Kidney capillary endothelial cell (primary cell): ENCODE results near the gene TEKT5.
"Not testable (repeated sequence)": the region's sequence is repeated elsewhere in the genome, so short reads cannot be mapped to it uniquely, and the experiment has no call there.

ENCODE experiments used
- DNase-seq: peaks from one replicate; pipeline ENCODE4 v3.0.0-alpha.2; 2018; ENCODE audit warnings: low spot score

The TEKT5 gene

DNA sequence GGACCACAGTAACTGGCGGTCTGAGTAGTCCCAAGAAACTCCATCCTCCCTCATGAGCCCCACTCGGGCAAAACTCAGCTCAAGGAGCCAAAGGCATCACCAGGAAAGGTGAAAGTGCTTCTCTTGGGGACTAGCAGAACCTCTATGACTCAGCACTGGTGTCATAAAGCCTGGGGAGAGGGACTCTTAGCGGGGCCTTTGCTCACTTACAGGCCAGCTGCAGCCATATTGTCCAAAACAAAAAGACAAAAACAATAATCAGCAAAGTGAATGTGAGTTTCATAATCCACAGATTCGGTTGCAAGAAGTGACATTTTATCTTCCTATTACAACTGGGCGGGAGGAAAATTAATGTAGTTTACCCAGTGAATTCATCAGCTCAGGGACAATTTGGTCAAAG is at the start of gene TEKT5:
Gene TEKT5 (minus strand): TSS at position 101 of the 400 bp plus-strand sequence. CDS start 57 bp downstream, at position 44.
- DNase-seq, result no peak

DNA sequence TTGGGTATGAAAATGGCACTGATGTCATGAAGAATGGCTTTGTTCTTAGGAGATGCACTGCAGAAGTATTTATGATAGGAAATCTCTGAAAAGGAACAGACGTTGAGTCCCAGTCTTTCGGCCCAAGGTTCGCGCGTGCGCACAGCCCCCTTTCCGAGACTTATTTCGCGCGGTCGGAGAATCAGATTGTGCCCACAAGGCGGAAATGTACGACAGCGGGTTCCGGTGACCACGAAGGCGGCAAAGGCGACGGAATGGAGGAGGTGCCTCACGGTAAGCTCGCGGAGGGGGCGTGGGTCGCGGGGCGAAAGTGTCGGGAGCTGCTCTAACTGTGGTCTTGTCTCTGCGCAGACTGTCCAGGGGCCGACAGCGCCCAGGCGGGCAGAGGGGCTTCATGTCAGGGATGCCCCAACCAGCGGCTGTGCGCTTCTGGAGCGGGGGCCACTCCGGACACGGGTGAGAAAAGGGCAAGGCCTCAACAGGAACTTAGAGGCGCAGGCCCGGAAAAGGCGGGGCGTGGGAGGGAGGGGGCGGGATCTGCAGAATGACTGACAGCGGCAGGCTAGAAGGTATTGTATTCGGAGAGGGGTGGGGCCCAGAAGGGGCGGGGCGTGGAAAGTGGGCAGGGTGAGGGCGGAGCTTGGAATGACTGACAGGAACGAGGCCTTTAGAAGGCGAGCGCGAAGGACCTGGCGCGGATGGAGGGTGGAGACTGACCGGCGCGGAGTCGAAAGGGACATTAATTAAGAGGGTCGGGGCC is 49.1 kb upstream of the TEKT5 start, which contains the start of gene NUBP1:
Gene NUBP1 (plus strand): TSS at position 233 of the 760 bp plus-strand sequence. CDS start 22 bp downstream, at position 255.
- DNase-seq, result peak; percentile 94

DNA sequence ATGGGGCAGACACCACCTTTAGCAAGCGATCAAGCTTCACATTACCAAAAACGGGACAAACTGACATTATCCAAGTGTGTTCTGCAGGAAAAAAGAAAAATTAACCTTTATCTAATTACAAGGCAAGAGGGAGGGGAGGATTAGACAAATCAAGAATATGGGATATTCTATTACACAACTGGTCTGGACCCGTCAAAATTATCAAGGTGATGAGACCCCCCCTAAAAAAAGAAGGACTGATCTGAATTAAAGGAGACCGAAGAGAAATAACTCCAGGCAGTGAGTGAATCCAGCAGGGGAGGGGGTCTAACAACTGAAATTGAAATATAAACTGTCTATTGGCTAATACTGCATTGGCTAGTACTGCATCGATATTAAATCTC is 48.5 kb upstream of the TEKT5 start:
- DNase-seq, result no peak

DNA sequence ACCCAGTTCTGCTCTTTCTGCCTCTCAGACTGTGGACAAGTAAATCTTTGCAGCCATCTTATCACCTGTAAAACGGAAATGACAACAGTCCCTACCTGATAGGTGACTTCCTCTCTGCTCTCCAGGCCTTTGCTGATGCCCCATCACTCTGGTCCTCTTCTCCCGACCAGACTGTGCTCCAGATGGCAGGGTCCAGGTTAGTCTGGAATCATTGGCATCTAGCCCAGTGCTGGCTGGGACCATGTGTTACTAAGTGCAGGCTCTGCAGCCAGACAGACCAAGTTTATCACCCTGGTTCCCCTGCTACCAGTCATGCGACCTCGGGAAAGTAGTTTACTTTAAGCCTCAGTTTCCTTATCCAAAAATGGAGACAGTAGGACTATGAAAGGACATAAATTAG is 47.1 kb upstream of the TEKT5 start:
- no peak for DNase-seq

DNA sequence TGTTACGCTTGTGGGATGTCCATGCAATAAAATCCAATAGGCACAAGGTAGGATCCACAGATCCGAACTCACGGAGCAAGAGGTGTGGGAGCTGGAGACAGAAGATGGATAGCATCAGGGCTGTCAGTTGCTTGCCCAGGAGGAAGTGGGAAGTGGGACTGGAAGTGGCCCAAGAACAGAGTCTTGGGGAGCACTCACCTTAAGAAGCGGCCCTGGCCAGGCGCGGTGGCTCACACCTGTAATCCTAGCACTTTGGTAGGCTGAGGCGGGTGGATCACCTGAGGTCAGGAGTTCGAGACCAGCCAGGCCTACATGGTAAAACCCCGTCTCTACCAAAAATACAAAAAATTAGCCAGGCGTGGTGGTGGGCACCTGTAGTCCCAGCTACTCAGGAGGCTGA is 46.5 kb upstream of the TEKT5 start:
- DNase-seq, result not testable (repeated sequence)

DNA sequence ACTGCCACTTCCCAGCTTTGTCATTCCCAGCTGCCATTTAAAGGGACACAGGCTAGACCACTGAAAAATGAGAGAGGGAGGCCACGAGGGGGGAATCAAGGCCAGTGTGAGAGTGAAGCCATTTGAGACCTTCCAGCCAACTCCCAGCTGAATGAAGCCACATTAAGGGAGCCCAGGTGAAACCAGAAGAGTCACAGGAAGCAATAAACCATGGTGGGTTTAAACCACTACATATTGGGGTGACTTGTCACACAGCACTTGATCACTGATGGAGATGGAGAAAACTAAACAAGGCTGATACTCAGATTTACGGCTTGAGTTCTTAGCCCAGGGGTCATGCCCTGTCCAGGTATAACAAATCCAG is 46.1 kb upstream of the TEKT5 start:
- no peak for DNase-seq

DNA sequence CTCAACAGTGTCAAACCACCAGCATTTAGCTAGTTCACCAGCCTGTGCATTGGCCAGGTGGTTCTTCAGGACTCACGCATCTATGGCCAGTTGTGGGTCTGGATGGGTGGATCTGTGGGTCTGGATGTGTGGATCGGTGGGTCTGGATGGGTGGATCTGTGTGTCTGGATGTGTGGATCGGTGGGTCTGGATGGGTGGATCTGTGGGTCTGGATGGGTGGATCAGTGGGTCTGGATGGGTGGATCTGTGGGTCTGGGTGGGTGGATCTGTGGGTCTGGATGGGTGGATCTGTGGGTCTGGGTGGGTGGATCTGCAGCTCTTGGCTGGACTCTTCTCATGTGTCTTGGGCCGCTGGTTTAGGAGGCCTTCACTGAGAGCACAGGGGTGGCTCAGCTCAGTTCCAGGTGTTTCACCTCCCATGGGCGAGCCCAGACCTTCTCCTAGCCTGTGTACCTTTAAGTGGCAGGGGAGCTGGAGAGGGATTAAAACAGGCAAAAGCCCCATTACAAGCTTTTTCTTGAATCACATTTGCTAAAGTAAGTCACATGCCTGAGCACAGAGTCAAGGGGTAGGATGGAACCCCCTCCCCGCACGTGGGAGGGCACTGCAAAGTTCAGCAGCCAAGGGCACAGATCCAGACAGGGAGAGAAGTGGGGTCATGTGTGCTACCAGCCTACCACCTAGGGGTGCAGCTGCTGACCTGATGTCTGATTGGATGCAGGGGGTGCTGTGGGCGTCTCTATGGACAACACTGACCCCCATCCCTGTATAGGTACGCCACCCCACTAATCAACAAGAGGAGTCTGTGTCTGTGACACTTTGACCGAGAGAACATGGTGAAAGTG is 45.5 kb upstream of the TEKT5 start:
- DNase-seq, result no peak

DNA sequence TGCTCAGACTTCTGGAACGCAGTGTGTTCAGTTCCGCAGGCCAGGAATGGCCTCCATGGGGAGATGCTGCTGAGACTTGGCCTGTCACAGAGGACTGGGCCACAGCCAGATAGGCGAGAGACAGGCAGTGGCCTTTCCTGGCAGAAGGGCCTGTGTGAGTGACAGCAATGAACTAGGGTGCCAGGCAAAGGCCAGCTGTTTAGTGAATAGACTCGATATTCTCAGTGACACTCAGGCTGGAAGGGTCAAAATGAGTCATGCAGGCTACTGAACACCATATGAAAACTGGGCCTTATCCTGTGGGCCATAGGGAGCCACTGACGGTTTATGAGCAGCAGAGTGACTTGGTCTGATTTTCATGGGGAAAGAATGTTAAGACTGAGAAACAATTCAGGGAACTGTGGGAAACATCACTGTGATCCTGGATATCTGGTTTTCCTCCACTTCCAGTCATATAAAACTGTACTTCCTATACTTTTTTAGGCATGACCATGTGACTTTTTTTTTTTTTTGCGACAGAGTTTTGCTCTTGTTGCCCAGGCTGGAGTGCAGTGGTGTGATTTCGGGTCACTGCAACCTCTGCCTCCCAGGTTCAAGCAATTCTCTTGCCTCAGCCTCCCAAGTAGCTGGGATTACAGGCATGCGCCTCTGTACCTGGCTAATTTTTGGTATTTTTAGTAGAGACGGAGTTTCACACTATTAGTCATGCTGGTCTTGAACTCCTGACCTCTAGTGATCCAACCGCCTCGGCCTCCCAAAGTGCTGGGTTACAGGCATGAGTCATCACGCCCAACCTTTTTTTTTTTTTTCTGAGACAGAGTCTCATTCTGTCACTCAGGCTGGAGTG is 43.7 kb upstream of the TEKT5 start:
- peak; percentile 65 for DNase-seq

DNA sequence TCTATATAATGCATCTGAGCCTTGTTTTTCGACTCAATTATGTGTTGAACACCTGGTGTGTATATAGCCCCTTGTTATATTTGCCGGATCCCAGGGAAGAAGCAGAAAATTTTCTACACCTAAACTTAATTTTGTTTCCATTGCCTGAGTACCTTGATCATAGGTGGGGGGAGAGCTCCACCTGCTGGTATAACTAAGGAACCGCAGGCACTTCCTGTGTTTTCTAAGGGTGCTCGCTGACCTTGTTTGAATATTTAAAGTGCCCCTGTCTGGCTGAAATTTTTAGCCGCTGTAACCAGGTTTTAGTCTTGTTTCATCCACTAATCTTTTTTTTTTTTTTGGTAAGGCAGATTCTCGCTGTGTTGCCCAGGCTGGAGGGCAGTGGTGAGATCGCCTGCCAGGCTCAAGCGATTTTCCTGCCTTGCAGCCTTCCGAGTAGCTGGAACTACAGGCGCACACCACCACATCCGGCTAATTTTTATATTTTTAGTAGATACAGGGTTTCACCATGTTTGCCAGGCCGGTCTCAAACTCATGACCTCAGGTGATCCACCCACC is 42.4 kb upstream of the TEKT5 start:
- DNase-seq, result peak; percentile 63

DNA sequence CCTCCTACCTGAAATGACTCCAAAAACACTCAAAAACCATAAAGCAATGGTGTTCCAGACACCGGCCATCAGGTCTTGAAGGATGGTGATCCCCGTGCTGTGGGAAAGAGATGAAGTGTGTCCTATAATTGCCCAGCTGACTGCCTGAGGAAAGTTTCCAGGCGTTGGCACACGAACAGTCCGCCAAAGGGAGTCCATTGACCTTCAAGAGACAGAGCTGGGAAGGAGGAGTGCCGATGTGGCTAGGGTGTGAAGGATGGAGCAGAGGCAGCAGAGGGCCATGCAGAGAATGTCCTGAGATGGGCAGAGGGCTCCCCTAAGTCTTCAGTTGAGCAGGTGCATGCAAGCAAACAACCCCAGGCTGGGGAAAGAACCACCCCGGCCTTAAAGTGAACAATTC is 37.1 kb upstream of the TEKT5 start:
- no peak for DNase-seq

DNA sequence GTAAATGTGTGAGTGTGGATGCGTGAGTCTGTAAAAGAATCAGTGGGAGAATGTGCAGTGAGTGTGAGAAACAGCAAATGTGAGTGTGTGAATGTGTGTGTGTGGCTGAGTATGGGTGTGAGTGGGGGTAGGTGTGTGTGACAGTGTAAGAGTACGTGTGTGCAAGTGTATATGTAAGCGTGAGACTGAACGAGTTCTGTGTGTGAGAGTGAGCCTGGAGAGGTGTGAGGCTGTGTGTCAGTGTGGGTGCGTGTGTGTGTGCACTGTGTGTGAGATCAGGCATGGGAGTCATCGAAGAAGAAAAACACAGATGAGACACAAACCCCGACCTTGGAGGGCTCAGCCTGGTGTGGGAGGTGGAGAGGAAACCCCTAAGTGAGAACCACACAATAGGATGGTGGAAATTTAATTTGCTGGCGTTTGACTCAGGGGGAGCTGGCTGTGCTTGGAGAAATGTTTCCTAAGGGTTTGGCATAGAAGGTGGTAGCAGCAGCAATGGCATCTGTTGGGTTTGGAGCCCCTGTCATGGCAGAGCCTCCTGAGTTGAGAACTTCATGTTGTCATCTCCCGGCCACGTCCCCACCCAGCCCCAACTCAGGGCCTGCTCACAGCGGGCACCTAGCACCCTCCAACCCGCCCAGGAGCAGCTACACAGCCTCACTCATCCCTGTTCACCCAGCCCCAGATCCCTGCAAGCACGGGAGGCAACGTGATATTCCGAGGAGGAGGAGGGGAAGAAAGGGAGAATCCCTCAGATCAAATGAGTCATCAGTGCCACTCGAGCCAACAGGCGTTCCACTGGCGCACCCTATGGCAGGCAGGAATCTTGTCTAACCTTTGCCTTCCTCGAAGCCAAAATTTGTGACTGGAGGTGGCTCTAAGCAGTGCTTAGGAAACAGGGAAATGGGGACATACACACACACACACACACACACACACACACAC is 34.6 kb upstream of the TEKT5 start:
- no peak for DNase-seq

DNA sequence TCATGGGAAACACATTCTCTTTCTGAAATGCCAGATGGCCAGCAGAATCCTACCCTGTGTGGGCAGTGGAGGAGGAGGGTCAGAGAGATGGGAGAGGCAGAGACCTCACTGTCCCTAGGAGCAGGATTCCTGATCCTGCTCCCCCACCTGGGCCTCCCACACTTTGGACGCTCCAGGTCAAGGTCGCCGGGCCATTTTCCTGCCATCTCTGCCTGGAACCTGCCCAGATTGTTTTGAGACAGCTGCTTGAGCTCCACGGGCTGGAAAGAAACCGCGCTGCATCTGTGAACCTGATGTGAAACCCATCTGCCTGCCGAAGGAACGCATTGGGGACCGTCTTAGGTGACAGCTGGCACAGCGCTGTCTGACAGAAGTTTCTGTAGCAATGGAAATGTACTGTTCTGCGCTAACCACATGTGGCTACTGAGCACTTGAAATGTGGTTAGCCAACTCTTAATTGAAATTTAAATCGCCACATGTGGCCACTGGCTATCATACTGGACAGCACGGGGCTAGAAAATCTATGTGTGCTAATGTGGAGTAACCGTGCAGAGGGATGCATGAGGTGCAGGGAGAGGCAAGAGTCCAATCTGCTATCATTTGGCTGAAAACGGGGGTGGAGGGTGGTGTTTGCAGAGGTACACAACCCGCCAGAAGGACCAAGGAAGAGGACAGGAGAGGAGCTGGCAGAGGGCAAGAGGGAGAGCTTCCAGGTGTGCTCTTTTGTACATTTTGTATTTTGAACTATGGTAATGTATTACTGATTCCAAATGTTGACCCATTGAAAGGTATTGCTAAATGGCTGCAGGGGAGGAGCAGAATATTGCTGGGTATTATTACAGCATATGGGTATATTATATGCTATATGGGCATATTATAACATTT is 33.5 kb upstream of the TEKT5 start:
- DNase-seq, result no peak

DNA sequence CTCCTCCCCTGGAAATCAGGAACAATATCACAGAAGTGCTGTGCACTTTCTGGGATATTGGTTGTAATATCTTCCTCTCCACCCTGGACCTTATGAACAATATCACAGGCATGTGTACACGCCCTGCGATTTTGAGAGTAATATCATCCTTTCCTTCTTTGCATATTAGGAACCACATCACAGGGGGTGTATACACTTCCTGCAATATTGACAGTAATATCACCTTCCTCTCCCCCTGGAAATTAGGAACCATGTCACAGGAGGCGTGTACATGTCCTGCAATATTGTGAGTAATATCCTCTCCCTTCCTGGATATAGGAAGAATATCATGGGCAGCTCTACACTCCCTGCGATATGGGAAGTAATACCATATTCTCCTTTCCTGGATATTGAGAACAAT is 14.2 kb upstream of the TEKT5 start:
- DNase-seq, result peak; percentile 14

DNA sequence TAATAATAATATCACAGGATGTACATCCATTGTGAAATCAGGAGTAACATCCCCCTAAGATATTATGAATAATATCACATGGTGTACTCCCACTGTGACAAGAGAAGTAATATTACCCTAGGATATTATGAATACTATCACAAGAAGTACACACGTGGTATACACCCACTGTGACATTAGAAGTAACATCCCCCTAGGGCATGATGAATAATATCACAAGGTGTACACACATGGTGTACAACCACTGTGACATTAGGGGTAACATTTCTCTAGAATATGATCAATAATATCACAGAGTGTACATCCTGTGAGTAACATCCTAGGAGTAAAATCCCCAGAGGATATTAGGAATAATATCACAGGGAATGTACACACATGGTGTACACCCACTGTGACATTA is 5.0 kb upstream of the TEKT5 start:
- DNase-seq, result no peak

DNA sequence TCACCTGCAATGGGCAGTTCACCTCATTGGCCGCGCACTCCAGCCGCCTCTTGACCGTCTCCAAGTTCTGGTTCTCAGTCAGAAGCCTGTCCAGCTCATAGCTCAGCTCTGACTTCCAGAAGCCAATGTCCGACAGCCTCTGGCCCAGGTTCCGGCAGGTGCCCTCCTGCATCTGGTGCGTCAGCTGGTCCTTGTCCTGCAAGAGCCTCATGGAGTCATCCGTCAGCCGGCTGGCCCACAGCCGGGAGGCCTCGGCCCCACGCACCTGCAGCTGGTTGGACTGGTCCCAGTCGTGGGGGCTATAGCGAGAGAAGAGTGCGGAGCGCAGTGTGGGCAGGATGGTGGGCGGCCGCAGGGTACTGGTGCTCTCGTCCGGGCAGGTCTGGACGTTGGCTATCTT is 424 bp downstream of the TEKT5 start:
- DNase-seq, result no peak

DNA sequence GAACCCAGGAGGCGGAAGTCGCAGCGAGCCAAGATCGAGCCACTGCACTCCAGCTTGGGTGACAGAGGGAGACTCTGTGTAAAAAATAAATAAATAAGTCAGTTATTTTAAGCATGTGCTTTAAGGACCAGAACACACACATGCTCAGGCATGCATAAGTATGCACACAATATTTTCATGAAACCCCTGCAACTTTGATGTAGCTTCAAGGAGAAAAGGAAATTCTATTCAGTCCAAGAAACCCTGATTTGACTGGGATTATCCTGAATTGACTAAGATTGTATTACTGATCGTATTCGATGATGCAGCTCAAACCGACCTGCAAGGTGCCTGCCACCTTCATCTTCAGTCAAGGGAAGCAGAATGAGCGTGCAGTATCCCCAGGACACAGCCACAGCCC is 841 bp downstream of the TEKT5 start:
- DNase-seq, result no peak

DNA sequence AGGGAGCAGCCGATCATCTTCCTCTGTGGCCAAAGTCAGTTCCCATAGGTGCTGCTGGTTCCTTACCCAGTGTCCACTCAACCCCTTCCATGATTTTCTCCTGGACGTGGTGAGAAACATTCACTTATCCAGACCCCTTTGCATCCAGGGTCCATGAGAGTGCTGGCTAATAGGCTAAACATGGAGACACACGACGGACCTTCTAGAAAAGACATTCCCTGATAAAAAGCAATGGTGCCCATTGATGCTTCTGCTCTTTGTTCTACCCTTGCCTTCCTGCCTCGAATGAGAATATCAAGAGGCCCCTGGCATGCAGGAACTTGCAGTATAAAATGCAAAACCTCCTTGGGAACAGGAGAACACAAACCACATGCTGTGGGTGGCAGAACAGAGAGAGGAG is 2.3 kb downstream of the TEKT5 start:
- DNase-seq, result no peak

DNA sequence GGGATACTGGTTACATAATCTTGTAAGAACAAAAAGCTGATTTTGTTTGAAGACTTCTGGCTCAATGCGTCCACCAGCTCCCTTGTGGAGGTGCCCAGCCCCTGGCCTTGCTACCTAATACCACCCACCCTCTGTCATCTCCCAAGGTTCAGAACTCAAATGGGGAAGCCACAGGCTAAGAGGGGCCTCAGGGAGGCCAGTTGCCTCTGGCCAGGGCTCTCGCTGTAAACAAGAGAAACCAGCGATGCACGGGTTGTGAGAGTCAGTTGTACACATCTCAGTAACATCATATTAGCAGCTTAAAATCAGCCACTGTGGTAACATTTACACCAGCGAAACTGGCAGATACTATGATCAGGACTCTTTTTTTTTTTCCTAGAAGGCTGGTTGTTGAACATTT is 6.0 kb downstream of the TEKT5 start:
- no peak for DNase-seq

DNA sequence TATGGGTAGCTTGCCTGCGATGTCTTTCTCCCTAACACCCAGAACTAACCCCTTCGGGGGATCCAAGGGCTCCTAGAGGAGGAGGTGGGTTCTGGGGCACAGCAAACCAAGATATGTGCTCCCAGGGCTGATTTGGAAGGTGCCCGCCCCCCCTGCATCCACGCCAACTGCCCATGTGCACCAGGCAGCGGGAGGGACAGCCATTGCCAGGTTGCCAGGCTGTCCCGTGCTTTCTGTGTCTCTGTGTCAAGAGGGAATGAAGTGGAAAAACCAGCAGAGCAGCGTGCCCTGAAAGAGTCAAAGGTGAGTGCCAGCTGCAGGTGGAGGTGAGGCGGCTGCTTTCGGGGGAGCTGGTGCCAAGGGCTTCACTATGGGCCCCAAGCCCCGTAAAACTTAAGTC is 6.4 kb downstream of the TEKT5 start:
- DNase-seq, result no peak

DNA sequence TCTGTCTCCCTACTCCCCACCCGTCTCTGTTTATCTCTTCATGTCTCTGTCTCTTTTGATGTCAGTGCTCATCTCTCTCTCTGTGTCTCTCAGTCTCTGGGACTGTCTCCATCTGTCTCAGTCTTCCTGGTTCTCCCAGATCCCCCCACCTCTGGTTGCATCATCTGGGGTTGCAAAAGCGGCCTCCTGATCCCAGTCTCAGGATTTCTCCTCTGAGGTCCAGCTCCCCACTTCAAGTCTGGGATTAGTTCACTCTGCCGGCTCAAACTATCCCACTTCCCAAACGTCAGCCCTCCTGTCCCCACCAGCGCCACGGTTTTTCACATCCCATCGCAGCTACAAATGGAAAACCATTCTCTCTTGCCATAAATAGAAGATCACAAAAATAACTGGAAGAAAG is 9.0 kb downstream of the TEKT5 start:
- DNase-seq, result no peak
